Fibroblast of lung (primary cell): Measurements from ENCODE around the gene CENPX. TPM values are rescaled to one million over a fixed set of nuclear protein-coding genes. Genes with fewer than 3 reads are reported as not detected.

Experiments
- DNase-seq, 2 donors: peaks; one replicate each; pipeline versions ENCODE4 v3.0.0 to v3.0.0-alpha.2; 2010; ENCODE audit warnings: low read depth in 2 of 2
- H2AFZ ChIP-seq: 2 replicates; pipeline ENCODE4 v1.5.1; 2012; ENCODE audit warnings: low read length, control low read depth, inconsistent platforms
- H3K27ac ChIP-seq: 2 replicates; pipeline ENCODE4 v1.5.1; 2011; ENCODE audit warnings: low read length, control low read depth; ENCODE audit not compliant: insufficient read depth
- H3K27me3 ChIP-seq: 2 replicates; pipeline ENCODE4 v1.5.1; 2011; ENCODE audit warnings: mild to moderate bottlenecking, low read length; ENCODE audit not compliant: control insufficient read depth, insufficient read depth
- H3K36me3 ChIP-seq: 2 replicates; pipeline ENCODE4 v1.5.1; 2011; ENCODE audit warnings: low read length; ENCODE audit not compliant: control insufficient read depth, insufficient read depth
- H3K4me1 ChIP-seq: 2 replicates; pipeline ENCODE4 v1.5.1; 2011; ENCODE audit warnings: low read length; ENCODE audit not compliant: control insufficient read depth, insufficient read depth; ENCODE audit errors: extremely low read depth
- H3K4me2 ChIP-seq: 2 replicates; pipeline ENCODE4 v1.5.1; 2011; ENCODE audit warnings: low read length, control low read depth; ENCODE audit not compliant: insufficient read depth; ENCODE audit errors: extremely low read depth
- H3K4me3 ChIP-seq, 4 experiments: fragments of 200-600 bp in 1 of 4; sonication (generic) in 1 of 4; replicated peaks in 1 of 4; 2 replicates each; pipeline ENCODE4 v1.5.1; 2011 to 2016; ENCODE audit warnings: low read length in 4 of 4, low read depth in 3 of 4, mild to moderate bottlenecking in 3 of 4, control low read depth in 2 of 4, inconsistent platforms in 1 of 4, mixed read lengths in 1 of 4; ENCODE audit not compliant: insufficient read depth in 1 of 4; ENCODE audit errors: control extremely low read depth in 1 of 4
- H3K79me2 ChIP-seq: 2 replicates; pipeline ENCODE4 v1.5.1; 2012; ENCODE audit warnings: mild to moderate bottlenecking, low read length, inconsistent platforms; ENCODE audit not compliant: control insufficient read depth, insufficient read depth
- H3K9ac ChIP-seq: 2 replicates; pipeline ENCODE4 v1.5.1; 2011; ENCODE audit warnings: mild to moderate bottlenecking, low read length, control low read depth; ENCODE audit not compliant: insufficient read depth
- H3K9me3 ChIP-seq: 2 replicates; pipeline ENCODE4 v1.5.1; 2012; ENCODE audit warnings: low read depth, low read length; ENCODE audit not compliant: control insufficient read depth, insufficient read depth
- H4K20me1 ChIP-seq: 2 replicates; pipeline ENCODE4 v1.5.1; 2011; ENCODE audit warnings: low read length; ENCODE audit not compliant: control insufficient read depth, insufficient read depth; ENCODE audit errors: extremely low read depth
- CTCF ChIP-seq, 2 donors: IDR thresholded peaks in 1 of 2; conservative IDR thresholded peaks in 1 of 2; 1 replicate in 1 of 2; 2 replicates in 1 of 2; pipeline ENCODE4 v1.5.1; 2011 to 2012; ENCODE audit warnings: low read length in 2 of 2, control low read depth in 1 of 2, inconsistent platforms in 1 of 2, low read depth in 1 of 2, mild to moderate bottlenecking in 1 of 2
- EZH2 ChIP-seq: IDR thresholded peaks from 2 replicates; pipeline ENCODE4 v1.5.1; 2012; ENCODE audit warnings: low read length, control low read depth, mild to moderate bottlenecking; ENCODE audit errors: missing control alignments
- polyA plus RNA-seq, 2 donors: library from polyadenylated mRNA; depleted of rRNA in 1 of 2; stranded (reverse) in 1 of 2; unstranded in 1 of 2; fragments of >200 nt; gene quantifications; 2 replicates each; pipeline ENCODE4 v1.2.1, GENCODE V29; 2011 to 2012; ENCODE audit warnings: missing spikeins in 1 of 2
- total RNA-seq: library from RNA; depleted of rRNA; stranded (reverse); fragments of >200 nt; gene quantifications from 2 replicates; pipeline ENCODE4 v1.2.1, GENCODE V29; 2014

CENPX gene
- total and polyA plus RNA-seq, 2 donors (not counting 1 experiment from before 2014, with no cell fraction given): 29.2 to 30.4 TPM

GRCh38 chr17:82030470-82031302, 8.0 kb upstream of the CENPX start:
- Histone ChIP-seq H3K9ac (peak overlapping the region; percentile 23), H4K20me1 (no peaks in the 10 kb centered on the region), H3K27me3 (no peaks in the 10 kb centered on the region), H3K4me2 (peak overlapping the region; percentile 69), H3K9me3 (no peaks in the 10 kb centered on the region), H3K79me2 (no peaks in the 10 kb centered on the region), H3K27ac (no peak overlapping the region), H3K36me3 (no peaks in the 10 kb centered on the region), H2AFZ (peak overlapping the region; percentile 46), H3K4me1 (no peaks in the 10 kb centered on the region), H3K4me3 (peak overlapping the region; percentile 35 to 53 (median 42))
- DNase-seq: peak; percentile 76 to 84
- TF ChIP-seq CTCF (conservative IDR thresholded peaks at IDR 0.05 in 1 of 2, IDR thresholded peaks at IDR 0.05 in 1 of 2; ENCODE audit: low read depth in 1 of 2, low read length in 2 of 2): peak; percentile 34 to 73
- TF ChIP-seq EZH2: no peak

- H3K27ac ChIP-seq: no peak overlapping the region
- no peaks in the 10 kb centered on the region for H3K79me2 ChIP-seq
- no peak overlapping the region for H3K9ac ChIP-seq
- no peak overlapping the region for H3K4me3 ChIP-seq
- no peaks in the 10 kb centered on the region for H4K20me1 ChIP-seq
- DNase-seq: no peak
- no peaks in the 10 kb centered on the region for H3K9me3 ChIP-seq
- H3K4me1 ChIP-seq: no peaks in the 10 kb centered on the region
- H3K4me2 ChIP-seq: no peak overlapping the region
- TF ChIP-seq EZH2: no peak
- no peak for TF ChIP-seq CTCF (conservative IDR thresholded peaks at IDR 0.05 in 1 of 2, IDR thresholded peaks at IDR 0.05 in 1 of 2; ENCODE audit: low read depth in 1 of 2, low read length in 2 of 2)
- H3K36me3 ChIP-seq: no peaks in the 10 kb centered on the region
- H3K27me3 ChIP-seq: no peaks in the 10 kb centered on the region
- no peak overlapping the region for H2AFZ ChIP-seq
Measured at GRCh38 chr17:82029990-82030469, 7.4 kb upstream of the CENPX start.

- H3K4me2 ChIP-seq: no peak overlapping the region
- no peaks in the 10 kb centered on the region for H3K9me3 ChIP-seq
- no peaks in the 10 kb centered on the region for H3K79me2 ChIP-seq
- H3K4me1 ChIP-seq: no peaks in the 10 kb centered on the region
- H3K27ac ChIP-seq: no peak overlapping the region
- H4K20me1 ChIP-seq: no peaks in the 10 kb centered on the region
- no peaks in the 10 kb centered on the region for H3K36me3 ChIP-seq
- no peak for DNase-seq
- no peak overlapping the region for H3K4me3 ChIP-seq
- no peak overlapping the region for H2AFZ ChIP-seq
- no peaks in the 10 kb centered on the region for H3K27me3 ChIP-seq
- TF ChIP-seq CTCF (conservative IDR thresholded peaks at IDR 0.05 in 1 of 2, IDR thresholded peaks at IDR 0.05 in 1 of 2; ENCODE audit: low read depth in 1 of 2, low read length in 2 of 2): no peak
- no peak for TF ChIP-seq EZH2
- no peak overlapping the region for H3K9ac ChIP-seq
Measured at GRCh38 chr17:82029391-82029790, 6.7 kb upstream of the CENPX start.
